ENCODE results near the gene MSL1.

The MSL1 gene

DNA sequence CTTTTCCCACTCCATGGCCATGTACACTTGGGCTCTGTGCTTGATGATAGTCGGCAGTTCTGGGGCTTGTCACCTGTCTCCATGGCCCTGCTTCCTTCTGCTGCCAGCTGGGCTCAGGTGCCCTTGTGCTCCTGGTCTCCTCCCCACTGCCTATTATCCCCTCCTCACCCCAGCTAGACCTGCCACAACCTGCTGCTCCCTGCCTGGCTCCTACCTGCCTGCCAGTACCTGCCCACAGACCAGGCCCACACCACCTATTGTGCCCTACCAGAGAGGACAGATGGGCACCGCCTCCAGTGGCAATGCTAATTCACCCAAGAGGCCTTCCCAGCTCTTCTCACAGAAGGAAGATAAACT is 55.0 kb downstream of the MSL1 start:
- no peak for DNase-seq (ENCODE audit: low read depth)

- no peak for DNase-seq (ENCODE audit: low read depth)
These were observed 55.6 kb downstream of the MSL1 start, which contains the start of gene RAPGEFL1 for GRCh38 chr17:40177275-40177874. Gene RAPGEFL1, plus strand, starts transcription at chr17:40177470. Its CDS starts 392 bp downstream, at chr17:40177862.

- DNase-seq (ENCODE audit: low read depth), result no peak
These were observed 56.3 kb downstream of the MSL1 start for GRCh38 chr17:40178021-40178601.

DNA sequence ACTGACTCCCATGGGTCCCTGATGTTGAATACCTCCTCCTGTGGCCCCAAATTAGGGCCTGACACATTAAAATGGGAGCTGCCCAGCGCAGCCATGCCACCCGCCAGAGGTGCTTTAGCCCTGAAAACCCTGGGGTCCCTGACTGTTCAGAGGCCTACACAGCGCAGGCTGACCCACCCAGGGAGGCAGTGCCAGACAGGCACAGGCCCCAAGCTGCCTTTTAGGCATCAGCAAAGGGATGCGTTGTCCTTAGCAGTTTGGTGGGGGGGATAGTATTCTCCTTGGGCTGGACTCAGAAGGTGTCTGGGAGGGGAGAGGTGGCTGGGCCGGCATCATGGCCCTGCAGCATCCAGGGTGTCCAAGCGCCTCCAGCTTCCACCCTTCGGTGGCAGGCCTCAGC is 56.9 kb downstream of the MSL1 start:
- no peak for DNase-seq (ENCODE audit: low read depth)

DNA sequence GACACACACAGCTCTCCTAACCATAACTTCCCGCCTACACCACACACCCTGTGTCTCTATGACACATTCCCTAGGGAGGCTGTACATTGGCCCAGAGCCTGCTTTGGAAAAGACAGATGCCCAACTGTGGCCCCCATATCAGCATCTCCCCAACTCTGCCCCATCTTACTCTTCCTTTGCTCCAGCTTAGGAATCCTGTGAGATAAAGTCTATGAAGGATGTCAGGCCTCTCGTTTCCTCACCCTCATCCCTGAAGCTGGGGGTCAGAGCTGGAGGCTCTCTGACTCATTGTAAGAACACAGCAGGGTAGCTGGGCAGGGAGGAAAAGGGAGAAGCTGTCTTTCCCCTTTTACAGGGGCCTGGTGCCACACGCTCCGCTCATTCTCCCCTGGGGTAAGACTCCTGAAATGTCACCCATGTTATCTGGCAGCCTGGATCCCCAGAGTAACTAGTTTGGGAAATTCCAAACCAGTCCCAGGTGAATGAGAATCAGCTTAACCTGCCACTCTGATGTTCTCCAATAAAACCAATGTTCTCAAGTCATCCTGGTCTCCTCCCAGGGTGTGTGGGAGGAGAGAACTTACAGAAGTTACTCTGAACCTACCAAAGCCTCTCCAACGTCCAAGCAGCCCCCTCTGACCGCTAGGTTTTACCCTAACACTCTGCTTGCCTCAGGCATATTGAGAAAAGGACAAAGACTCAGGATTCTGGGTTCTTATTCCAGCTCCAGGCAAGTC is 58.3 kb downstream of the MSL1 start:
- DNase-seq (ENCODE audit: low read depth), result no peak

- no peak for DNase-seq (ENCODE audit: low read depth)
These were observed 58.9 kb downstream of the MSL1 start for GRCh38 chr17:40180694-40181093.

- DNase-seq (ENCODE audit: low read depth), result no peak
These were observed 59.4 kb downstream of the MSL1 start for GRCh38 chr17:40181205-40181604.

DNA sequence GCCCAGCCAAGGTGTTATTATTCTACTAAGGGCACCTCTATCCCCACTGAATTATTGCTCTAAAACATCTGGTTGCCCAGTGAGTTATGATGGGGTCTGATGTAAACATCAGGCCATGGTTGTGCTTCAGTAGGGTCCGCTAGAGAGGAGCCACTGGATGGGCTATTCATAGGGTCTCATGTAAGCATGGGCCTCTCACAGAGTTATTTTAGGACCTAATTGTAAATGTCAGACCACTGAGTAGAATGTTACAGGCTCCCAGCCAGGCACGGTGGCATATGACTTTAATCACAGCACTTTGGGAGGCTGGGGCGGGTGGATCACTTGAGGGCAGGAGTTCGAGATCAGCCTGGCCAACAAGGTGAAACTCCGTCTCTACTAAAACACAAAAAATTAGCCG is 60.8 kb downstream of the MSL1 start:
- no peak for DNase-seq (ENCODE audit: low read depth)
